ENCODE measurements around the gene TRERF1.

GRCh38 chr6:42331019-42331418 lies 120.7 kb downstream of the TRERF1 start:
- no peak for TF ChIP-seq CTCF (IDR thresholded peaks at IDR 0.05)
- TF ChIP-seq POLR2A (IDR thresholded peaks at IDR 0.05): no peak
